GM19240 (cell line): ENCODE results near the gene TGOLN2.

Experiments
- DNase-seq: peaks from one replicate; pipeline ENCODE4 v3.0.0; 2011; ENCODE audit warnings: low spot score; ENCODE audit not compliant: insufficient read length

The TGOLN2 gene

DNA sequence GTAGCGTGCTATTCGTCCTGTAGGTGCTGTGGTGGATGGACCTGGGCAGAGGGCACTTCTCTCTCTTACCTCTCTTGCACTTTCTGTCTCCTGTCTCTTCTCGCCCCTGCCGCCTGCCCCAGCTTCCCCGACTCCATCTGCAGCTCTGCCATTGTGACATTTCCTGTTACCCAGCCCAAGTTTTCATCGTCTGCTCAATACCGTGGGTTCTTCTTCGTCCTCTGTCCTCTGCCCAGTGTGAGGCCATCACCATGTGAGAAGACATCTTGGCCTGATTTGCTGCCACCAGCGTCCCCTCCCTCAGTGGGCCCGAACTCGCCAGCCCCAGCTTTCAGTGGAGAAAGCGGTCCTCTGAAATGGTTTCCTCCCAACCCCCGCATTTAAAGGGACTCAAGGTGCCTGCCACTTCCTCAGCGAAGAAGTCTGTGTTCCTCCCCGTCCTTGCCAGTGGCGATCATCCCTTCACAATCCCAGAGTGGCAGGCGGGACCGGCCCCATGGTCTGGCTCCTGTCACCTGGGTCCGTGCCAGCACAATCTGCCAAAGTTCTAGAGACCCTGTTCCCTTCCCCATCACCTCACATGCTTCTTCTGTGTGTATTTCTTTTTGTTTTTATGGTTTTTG is 18.0 kb downstream of the TGOLN2 start:
- DNase-seq, result no peak

DNA sequence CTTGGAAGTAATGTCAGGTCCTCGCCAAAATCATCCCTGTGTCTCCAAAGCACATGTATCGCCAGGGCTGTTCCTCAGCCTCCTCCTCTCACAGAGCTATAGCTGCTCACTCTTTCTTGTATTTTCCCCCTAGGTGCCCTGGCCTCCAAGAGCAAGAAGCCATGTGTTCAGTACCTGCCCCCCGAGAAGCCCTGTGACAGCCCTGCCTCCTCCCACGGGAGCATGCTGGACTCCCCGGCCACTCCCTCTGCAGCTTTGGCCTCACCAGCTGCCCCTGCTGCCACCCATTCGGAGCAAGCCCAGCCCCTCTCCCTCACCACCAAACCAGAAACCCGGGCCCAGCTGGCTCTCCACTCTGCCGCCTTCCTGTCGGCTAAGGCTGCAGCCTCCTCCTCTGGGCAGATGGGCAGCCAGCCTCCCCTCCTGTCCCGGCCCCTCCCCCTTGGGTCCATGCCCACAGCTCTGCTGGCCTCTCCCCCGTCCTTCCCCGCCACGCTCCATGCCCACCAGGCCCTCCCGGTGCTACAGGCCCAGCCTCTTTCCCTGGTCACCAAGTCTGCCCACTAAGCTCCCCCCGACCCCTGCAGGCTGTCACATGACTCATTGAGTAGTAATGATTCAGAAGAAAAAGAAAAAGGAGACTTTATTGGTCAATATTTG is 18.8 kb downstream of the TGOLN2 start:
- DNase-seq, result no peak

DNA sequence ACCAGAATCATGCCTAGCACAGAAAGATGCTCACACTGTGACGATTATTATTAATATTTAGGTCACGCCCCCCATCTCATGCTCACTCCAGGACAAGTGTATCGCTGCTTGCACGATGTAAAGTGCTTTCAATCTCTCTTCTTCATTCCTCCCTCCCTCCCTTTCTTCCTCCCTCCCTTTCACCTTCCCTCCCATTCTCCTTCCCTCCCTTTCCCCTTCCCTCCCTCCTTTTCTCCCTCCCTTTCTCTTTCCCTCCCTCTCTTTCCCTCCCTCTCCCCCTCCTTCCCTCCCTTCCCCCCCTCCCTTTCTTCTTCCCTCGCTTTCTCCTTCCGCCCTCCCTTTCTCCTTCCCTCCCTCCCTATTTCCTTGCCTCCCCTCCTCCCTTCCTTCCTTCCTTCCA is 19.6 kb downstream of the TGOLN2 start:
- DNase-seq, result no peak

DNA sequence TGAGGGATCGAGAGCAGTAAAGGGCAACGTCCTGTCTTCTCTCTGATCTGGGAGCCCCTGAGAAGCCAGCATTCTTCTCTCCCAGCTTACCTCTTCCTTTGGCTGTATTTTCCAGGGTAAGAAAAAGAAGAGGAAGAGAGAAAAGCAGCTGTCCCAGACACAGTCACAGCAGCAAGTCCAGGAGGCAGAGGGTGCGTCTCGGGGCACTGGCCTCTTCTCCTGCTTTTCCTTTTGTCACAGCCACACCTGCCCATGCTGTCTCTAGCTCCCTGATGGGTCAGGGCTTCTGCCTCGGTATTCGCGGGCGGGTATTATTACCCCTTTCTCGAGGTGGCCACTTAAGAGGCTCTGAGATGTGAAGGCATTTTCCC is 20.3 kb downstream of the TGOLN2 start:
- DNase-seq, result no peak

DNA sequence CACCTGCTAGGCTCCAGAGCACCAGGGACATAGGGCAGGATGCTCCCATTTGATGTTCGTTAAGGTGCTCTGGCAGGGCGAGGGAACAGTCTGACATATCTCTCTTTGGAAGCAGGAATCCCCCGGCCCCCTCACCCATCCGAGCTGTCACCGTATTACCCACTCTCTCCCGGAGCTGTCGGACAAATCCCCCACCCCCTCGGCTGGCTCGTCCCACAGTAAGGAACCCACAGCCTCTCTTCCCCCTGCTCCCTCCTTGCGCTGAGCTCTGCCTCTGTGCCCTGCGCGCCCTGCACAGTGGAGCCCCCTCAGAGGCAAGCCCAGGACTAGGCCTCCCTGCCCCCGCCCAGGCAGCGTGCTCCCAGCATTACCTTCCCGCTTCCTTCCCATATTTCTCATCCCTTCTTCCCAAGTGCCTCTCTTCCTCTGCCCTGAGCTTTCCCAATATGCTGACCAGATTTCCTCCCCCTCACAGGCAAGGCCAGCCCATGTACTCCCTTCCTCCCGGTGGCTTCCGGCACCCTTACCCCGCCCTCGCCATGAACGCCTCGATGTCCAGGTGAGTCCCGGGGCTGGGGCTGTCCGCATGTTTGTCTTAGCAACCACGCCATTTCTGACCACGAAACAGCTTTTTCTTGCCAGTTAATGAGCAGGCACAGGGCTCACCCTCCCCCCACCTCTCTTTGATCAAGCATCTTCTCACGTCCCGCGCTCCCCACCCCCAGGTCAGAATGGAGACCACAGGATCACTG is 23.8 kb downstream of the TGOLN2 start:
- DNase-seq, result no peak

DNA sequence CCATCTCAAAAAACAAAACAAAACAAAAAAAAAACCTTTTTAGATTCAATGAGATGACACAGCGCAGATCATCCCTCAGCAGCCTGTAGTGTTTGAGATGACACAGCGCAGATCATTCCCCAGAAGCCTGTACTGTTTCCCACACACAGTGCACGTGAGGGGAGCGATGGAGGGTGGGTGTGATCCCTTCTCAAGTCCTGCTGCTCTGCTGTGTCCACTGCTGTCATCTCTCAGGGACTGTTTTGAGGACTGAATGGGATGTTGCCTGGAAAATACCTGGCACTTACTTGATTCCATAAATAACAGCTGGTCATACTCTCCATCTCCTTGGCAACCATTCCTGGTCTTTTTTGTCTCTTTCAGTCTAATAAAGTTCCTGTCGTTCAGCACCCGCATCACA is 25.7 kb downstream of the TGOLN2 start:
- DNase-seq, result no peak

DNA sequence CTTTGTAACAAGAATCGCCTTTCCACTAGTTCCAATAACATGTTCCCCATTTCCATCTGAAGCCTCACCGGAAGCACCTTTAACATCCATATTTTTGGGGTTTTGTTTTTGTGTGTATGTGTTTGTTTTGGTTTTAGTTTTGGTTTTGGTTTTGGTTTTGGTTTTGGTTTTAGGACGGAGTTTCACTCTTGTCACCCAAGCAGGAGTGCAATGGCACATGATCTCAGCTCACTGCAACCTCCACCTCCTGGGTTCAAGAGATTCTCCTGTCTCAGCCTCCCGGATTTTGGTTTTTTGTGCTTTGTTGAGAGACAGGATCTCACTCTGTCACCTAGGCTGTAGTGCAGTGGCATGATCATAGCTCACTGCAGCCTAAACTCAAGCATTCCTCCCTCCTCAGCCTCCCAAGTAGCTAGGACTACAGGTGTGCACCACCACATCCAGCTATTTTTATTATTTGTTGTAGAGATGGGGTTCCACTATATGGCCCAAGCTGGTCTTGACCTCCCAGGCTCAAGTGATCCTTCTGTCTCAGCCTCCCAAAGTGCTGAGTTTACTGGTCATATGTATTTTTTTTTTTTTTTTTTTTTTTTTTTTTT is 36.3 kb downstream of the TGOLN2 start:
- no peak for DNase-seq

DNA sequence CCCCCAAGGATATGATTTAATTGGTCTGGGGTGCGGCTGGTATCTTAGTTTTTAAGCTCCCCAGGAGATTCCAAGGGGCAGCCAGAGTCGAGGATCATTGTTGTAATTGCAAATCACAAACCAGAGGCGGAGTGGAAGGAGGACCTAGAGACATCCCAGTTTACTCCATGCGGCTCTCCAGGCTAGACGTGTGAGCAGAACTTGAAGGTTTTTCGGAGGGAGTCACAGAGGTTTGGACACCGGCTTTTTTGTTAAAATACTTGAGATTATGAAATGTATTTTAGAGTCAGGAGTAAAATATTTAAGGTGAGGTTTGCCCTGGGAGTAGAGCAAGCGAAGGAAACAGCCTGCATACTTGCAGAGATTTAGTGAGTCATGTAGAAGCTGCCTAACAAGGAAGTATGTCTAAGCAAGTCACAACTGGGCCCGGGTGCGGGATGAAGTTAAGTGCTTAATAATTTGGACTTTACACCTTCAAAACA is 39.5 kb downstream of the TGOLN2 start:
- no peak for DNase-seq

DNA sequence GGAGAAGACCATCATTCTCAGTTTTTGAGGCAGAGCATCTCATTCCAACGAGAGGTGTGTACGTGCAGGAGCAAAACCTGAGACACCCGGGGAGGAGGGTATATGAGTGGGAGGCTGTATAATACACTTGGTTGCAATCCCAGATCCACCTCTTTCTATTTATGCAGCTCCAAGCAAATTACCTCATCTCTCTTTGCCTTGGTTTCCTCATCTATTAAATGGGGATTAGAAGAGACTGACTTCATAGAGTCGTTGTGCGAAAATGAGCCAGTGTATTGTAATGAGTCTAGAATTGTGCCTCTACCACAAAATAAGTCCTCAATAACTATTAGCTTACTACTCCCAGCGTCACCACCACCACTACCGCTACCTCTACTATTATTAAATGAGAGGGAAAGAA is 40.1 kb downstream of the TGOLN2 start:
- no peak for DNase-seq

DNA sequence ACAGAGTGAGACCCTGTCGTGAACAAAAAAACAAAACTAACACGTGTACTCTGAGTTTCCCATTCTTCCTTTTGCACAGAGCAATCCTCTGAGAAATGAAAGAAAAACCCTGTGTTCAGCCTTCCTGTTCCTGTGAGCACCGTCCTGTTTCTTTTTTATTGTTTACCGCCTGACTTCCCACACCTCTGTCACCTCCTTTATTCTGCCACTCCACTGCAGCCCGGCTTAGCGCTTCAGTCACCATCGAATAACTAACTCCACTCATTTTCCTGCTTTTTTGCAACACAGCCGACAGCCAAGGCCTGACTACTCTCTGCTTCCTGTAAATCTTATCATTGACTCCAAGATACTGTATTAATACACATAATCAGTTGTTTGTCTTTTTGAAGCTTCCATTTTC is 40.9 kb downstream of the TGOLN2 start:
- no peak for DNase-seq

DNA sequence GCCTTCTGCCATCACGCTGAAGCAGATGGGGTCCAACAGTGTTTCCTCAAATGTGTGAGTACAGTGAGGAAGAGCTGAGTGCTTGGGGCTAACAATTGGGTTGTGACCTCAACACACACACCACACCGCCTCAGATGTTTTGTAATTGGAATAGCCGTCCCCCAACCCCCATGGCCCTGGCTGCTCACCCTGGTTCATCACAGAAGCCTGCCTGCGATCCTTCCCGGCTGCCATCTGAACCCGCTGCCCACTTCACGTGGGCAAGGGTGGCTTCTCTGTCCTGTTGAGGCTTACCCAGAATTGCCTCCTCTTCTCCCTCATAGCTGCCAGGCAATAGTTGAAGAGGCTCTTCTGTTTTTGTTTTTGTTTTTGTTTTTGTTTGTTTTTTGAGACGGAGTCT is 44.1 kb downstream of the TGOLN2 start:
- DNase-seq, result no peak

DNA sequence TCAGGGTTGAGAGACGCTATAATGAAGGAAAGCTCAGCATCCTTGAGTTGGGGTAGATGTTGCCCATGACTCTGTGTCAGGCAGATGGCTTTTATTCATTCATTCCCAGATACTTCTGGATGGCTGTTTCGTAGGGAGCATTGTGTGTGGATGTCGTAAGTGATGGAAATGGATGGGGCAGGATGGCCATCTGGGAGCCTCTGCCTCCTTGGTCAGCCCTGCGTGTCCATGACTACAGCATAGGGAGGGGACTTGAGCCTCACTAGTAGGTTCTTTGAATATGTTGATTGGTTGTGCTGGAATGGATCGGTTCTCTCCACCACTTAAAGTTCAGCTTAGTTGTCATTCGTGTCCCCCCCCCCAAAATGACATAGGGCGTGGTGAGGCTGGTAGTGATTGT is 44.9 kb downstream of the TGOLN2 start:
- DNase-seq, result no peak

DNA sequence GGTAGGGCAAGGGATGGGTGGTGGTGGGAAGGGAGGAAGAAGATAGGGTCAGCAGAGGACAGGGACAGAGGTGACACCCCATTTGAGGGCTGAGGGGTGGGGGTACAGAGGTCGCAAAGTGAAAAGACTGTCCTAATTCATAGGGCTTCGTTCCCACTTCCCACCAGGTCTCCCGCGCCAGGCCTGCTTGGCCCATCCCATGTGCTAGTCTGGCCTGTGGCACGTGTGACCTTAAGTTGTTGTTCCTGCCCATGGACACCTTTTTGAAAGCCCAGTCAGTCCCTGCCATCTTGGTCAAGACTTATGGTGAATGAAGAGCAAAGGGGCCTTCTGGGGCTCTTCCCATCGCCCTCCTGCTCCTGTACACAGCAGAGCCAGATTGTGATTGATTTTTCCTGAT is 46.2 kb downstream of the TGOLN2 start:
- no peak for DNase-seq

DNA sequence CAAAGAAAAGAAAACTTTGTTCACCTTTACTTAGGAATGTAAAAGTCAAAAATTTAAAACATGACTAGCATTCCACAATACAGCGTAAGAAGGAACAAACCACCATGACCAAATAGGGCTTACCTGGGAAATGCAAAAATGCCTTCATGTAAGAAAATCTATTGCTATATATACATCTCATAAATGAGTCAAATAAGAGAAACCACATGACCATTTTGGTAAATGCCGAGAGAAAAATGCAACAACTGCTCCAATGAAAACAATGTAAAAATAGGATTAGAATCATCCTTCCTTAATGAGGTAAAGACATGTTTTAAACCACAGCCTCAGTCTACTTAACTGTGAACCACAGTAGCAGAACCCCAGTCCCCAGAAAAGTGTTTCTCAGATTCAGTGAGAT is 49.4 kb downstream of the TGOLN2 start:
- no peak for DNase-seq

DNA sequence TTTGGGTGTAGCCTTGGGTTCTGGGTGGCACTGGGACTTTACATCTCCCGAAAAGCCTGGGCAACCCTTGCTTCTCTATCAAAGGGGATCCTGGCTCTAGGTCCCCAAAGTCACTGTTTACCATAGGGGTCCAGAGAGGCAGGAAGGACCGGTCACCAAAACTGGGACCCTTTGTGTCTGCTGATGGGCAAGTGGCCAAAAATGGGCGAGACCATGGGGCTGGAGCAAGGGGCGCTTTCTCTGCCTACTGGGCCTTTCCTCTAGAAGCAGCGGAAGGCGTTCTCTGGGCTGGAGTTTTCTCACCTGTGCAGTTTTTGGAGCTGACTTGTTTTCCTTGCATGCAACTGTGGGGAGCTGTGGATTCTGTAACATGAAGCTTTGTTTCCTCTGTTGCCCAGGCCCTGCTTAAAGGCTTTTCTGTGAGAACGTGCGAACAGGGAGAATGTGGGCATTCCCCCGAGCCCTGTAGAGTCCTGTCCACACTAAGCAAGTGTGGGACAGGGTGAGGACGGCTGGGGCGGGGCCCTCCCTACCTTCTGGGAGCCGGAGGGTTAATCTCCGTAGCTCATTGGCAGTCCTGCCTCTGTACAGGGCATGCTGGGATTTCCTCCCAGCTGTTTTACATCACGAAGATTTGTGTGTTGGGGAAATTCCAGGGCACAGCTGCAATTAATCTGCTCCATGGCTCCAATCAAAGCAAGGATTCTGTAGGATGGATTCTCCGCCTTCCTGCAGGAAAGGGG is 50.2 kb downstream of the TGOLN2 start:
- no peak for DNase-seq

DNA sequence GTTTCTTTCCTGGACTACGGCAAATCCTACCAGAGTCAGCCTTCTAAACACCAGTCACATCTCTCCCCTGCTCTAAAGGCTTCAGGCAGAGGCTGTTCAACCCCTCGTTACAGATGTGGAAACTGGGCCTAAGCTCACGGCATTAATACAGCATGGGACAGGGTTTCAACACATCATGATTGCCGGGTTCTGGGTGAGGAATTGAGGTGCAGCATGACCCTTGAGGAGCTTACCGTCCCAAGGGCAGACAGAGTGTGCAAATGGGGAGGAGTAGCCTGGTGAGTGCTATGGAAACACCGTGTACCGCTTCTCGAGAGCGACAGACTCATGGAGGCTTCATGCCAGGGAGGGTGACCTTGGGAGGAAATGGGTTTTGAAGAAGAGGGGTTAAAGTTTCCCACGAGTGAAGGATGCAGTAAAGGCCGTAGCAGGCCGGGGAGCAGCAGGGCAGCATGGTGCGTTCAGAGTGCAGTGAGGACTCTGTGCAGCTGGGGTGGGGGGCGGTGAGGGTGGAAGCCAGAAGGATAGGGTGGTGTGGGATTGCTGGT is 51.1 kb downstream of the TGOLN2 start:
- no peak for DNase-seq

DNA sequence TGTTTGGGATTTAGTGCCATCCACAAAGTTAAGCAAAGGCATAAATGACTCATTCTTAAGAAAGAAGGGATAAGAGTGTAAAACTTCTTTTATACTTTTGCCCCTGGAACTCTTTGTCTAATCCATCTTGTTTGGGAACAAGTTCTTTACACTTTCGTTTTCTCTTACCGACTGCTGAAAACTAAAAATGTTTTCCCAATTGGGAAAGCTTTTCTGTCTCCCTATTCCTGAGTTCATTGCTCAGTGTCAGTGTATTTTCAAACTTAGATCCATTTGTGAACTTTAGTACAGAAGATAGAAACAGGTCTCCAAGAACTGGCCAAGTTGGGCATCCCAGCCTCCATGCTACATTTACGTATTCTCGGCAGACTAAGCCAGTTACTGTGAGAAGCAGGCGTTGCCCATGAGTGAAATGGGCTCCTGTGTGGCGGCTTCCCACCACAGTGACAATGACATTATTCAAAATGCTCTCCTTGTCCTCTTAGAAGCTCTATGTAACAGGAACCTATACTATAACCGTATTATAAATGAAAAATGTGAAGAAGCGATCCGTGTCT is 51.7 kb downstream of the TGOLN2 start:
- DNase-seq, result no peak

DNA sequence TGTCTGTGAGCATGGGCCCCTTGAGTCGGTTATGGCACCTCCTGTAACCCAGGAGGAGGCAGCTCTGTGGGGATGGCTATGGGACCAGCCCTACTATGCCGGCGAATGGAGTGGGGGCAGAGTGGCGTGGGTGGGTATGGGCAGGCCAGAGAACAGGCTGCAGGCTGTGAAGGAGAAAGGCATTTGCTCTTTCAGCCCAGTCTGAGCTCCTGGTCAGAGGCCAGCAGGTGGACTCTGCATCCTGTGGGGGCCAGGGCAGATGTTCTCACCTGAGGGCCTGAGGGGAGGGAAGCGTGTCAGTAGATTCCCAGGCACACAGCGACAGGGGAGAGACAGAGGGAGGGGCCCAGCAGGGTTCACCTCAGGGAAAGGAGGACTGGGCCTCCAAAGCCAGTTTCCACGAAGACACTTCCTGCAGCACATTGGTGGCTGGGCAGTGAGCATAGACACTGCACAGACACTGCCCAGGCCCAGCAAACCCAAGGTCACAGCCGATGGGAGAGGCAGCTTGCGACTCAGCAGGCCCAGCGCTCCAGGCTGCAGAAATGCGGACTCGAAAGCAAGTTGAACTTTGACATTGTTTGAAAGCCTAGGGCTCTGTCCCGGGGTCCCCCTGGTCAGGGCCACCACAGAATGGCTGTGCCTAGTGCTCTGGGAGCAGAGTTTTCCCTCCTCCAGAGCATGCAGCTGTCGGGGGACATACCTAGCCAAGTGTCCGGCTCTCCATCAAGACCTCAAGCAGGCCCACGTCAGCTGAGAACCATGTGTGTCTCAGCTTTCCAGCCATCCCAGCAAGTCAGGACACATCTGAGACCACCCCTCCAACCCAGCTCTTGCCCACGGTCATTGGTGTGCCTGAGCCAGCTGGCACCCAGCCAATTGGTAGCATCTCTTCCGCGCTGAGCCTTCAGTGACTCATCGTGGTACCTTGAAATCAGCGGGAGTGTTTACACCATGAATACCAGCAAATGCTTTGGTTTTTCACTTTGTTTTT is 53.8 kb downstream of the TGOLN2 start:
- no peak for DNase-seq

DNA sequence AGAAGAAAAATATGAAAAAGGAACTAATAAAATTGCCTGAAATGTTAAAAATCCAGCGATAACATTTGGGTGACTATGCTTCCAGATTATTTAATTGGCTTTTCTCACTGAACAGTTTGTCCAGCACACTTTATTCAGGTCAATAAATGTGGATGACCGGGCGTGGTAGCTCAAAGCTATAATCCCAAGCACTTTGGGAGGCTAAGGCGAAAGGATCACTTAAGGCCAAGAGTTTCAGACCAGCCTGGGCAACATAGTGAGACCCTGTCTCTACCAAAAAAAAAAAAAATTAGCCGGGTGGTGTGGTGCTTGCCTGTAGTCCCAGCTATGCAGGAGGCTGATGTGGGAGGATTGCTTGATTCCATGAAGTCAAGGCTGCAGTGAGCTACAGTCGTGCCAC is 55.4 kb downstream of the TGOLN2 start:
- DNase-seq, result no peak

DNA sequence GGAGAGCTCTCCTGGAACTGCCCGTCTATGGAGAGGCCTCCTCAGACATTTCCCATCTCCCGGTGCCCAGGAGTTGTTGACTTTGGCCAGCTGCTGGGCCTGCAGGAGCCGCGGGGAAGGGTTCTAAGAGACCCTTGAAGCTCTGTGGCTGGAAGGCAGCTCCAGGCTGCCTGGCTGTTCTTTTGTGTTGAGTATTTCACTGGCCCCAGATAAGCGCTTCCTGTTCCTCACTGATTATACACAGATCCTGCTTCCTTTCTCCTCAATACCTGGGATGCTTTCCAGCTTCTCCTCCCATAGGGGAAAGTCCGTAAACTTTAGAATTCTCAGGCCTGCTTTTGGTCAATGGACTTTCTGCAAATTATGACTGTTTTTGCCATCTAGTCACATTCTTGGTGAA is 57.8 kb downstream of the TGOLN2 start:
- DNase-seq, result no peak
